ENCODE data around the gene CEP95.
A peak's percentile ranks its signal among the peaks of the same experiment; 100 is the strongest.

CEP95 gene

DNA sequence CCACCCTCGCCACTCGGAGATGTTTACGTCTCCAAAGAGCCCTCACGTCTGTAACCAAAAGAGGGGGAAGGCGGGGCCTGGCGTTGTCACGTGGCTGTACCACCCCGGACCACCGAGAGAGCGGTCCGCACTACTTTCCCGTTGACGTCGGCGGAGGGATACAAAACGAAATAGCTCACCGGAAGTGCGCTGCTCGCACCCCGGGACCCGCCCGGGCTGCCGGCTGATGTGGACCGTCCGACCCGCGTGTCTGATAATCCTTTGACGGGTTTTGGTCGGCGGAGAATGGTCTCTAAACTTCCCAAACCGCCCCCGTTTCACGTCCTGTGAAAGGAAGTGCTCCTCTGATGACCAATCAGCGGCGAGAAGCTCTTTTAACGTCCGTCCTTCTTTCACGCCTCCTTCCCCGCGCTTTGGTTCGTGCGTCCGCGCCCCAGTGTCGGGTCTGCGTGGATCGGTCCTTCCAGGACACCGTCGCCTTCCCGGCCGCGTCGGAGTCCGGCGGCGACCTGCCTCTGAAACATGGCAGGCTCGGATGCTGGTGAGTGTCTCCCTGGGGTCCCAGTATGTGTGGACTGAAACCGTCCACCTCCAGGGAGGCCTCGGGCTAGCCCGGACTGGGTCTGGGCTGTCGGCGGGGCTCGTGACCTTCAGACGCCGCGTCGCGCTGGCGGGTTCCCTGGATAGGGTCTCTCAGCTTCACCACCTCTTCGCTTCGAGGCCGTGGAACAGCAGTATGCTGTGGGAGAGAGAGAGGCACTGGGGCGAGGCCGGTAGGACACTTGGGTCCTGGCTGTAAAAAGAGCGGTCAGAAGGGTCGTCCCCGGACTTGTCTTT is at the start of gene CEP95 (continued):
- TF ChIP-seq, protein P1, sequence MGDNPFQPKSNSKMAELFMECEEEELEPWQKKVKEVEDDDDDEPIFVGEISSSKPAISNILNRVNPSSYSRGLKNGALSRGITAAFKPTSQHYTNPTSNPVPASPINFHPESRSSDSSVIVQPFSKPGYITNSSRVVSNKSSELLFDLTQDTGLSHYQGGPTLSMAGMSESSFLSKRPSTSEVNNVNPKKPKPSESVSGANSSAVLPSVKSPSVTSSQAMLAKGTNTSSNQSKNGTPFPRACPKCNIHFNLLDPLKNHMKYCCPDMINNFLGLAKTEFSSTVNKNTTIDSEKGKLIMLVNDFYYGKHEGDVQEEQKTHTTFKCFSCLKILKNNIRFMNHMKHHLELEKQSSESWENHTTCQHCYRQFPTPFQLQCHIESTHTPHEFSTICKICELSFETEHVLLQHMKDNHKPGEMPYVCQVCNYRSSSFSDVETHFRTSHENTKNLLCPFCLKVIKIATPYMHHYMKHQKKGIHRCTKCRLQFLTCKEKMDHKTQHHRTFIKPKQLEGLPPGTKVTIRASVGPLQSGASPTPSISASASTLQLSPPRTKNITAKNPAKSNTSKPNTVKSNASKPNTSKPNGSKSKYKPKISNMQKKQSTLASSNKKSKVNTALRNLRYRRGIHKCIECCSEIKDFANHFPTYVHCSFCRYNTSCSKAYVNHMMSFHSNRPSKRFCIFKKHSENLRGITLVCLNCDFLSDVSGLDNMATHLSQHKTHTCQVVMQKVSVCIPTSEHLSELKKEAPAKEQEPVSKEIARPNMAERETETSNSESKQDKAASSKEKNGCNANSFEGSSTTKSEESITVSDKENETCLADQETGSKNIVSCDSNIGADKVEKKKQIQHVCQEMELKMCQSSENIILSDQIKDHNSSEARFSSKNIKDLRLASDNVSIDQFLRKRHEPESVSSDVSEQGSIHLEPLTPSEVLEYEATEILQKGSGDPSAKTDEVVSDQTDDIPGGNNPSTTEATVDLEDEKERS (tag by site-specific recombination; IDR thresholded peaks at IDR 0.05), result no peak
- TF ChIP-seq TRIM28 (IDR thresholded peaks at IDR 0.05; ENCODE audit: borderline replicate concordance, low read length), result no peak
- peak; percentile 80 for TF ChIP-seq ZBTB21 (tag by site-specific recombination; IDR thresholded peaks at IDR 0.05)
- no peak for TF ChIP-seq ZNF292 (tag by site-specific recombination; IDR thresholded peaks at IDR 0.05; ENCODE audit: borderline replicate concordance, low read depth)
- TF ChIP-seq ZSCAN4 (tag by site-specific recombination; IDR thresholded peaks at IDR 0.05), result peak; percentile 10; the same call in 1 of the 2 replicates
- no peak for TF ChIP-seq ZNF654 (tag by site-specific recombination; IDR thresholded peaks at IDR 0.05; ENCODE audit: low read depth)
- TF ChIP-seq ZNF791 (tag by site-specific recombination; IDR thresholded peaks at IDR 0.05), result no peak
- peak; percentile 94 for TF ChIP-seq PATZ1 (tag by site-specific recombination; IDR thresholded peaks at IDR 0.05)
- peak; percentile 27; the same call in 1 of the 2 replicates for TF ChIP-seq ZBTB8A (tag by site-specific recombination; IDR thresholded peaks at IDR 0.05)
- TF ChIP-seq, protein P2, sequence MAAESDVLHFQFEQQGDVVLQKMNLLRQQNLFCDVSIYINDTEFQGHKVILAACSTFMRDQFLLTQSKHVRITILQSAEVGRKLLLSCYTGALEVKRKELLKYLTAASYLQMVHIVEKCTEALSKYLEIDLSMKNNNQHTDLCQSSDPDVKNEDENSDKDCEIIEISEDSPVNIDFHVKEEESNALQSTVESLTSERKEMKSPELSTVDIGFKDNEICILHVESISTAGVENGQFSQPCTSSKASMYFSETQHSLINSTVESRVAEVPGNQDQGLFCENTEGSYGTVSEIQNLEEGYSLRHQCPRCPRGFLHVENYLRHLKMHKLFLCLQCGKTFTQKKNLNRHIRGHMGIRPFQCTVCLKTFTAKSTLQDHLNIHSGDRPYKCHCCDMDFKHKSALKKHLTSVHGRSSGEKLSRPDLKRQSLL (tag by site-specific recombination; IDR thresholded peaks at IDR 0.05), result no peak
- TF ChIP-seq GLIS2 (tag by site-specific recombination; IDR thresholded peaks at IDR 0.05), result peak; percentile 84
- TF ChIP-seq ZFP69B (tag by site-specific recombination; IDR thresholded peaks at IDR 0.05), result peak; percentile 59
- no peak for TF ChIP-seq ZNF121 (tag by site-specific recombination; IDR thresholded peaks at IDR 0.05)
- no peak for TF ChIP-seq ZNF670 (tag by site-specific recombination; IDR thresholded peaks at IDR 0.05; ENCODE audit: low read depth)
- no peak for TF ChIP-seq ZNF155 (tag by site-specific recombination; IDR thresholded peaks at IDR 0.05)
- TF ChIP-seq ZNF529 (tag by site-specific recombination; IDR thresholded peaks at IDR 0.05; ENCODE audit: insufficient replicate concordance), result no peak
- peak; percentile 79 for TF ChIP-seq ZFP37 (tag by site-specific recombination; IDR thresholded peaks at IDR 0.05)
- TF ChIP-seq ZNF157 (tag by site-specific recombination; IDR thresholded peaks at IDR 0.05), result no peak
- TF ChIP-seq ZNF302 (tag by site-specific recombination; IDR thresholded peaks at IDR 0.05; ENCODE audit: low read depth), result no peak
- TF ChIP-seq KLF16 (tag by site-specific recombination; IDR thresholded peaks at IDR 0.05), result peak; percentile 62
- TF ChIP-seq ZNF830 (tag by site-specific recombination; IDR thresholded peaks at IDR 0.05; ENCODE audit: low read depth), result no peak
- TF ChIP-seq BCL11B (tag by site-specific recombination; IDR thresholded peaks at IDR 0.05; ENCODE audit: low read depth), result peak; percentile 50
- TF ChIP-seq, protein P3, sequence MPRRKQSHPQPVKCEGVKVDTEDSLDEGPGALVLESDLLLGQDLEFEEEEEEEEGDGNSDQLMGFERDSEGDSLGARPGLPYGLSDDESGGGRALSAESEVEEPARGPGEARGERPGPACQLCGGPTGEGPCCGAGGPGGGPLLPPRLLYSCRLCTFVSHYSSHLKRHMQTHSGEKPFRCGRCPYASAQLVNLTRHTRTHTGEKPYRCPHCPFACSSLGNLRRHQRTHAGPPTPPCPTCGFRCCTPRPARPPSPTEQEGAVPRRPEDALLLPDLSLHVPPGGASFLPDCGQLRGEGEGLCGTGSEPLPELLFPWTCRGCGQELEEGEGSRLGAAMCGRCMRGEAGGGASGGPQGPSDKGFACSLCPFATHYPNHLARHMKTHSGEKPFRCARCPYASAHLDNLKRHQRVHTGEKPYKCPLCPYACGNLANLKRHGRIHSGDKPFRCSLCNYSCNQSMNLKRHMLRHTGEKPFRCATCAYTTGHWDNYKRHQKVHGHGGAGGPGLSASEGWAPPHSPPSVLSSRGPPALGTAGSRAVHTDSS (tag by site-specific recombination; IDR thresholded peaks at IDR 0.05), result no peak
- peak; percentile 31; the same call in 1 of the 2 replicates for TF ChIP-seq ZBTB48 (tag by site-specific recombination; IDR thresholded peaks at IDR 0.05)
- peak; percentile 52 for TF ChIP-seq ZNF398 (tag by site-specific recombination; IDR thresholded peaks at IDR 0.05)
- peak; percentile 53; the same call in 1 of the 2 replicates for TF ChIP-seq PRDM4 (tag by site-specific recombination; IDR thresholded peaks at IDR 0.05)
